ENCODE results near the gene OR51A4.
"Not testable (repeated sequence)": the region's sequence is repeated elsewhere in the genome, so short reads cannot be mapped to it uniquely, and the experiment has no call there.

OR51A4 gene, protein sequence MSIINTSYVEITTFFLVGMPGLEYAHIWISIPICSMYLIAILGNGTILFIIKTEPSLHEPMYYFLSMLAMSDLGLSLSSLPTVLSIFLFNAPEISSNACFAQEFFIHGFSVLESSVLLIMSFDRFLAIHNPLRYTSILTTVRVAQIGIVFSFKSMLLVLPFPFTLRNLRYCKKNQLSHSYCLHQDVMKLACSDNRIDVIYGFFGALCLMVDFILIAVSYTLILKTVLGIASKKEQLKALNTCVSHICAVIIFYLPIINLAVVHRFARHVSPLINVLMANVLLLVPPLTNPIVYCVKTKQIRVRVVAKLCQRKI

DNA sequence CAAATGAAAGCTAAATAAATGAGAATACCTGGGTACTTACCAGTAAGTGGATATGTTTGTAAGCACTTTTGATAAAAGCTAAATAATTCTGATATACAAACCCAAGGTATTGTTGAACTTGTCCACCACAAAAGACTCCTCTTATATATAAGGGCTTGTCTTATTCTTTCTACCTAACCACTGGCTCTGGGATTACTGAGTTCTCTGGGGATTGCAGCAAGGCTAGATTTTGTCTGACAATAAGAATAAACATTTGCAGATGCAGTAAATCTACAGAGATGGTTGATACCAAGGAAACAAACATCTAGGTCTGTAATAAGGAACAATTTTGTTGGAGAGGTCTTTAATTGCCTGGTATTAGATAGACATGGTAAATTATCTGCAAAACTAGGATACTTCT is at the start of gene OR51A4:
Gene OR51A4 (minus strand): TSS at position 101 of the 400 bp plus-strand sequence. CDS start 505 bp downstream, outside the sequence.
- no peak for DNase-seq

DNA sequence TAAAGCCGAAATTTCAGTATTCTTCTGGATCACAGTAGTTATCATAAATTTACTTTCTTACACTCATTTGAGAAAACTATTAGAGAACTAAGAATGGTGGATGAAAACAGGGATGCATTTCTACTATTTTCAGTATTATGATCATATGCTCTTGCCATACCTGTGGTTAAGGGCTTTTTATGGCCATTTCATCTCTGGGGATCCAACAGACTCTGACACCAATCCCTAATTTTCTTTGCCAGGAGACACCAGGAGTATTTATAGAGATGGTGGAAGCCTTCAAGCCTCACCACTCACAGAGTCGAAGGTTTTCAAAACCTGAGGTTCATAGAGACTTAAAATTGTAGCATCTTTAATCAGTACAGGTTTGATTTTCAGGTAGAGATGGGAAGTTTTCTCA is 47.1 kb upstream of the OR51A4 start, which contains the start of gene OR51L1:
Gene OR51L1 (plus strand): TSS at position 301 of the 400 bp plus-strand sequence. CDS start 4,132 bp downstream, outside the sequence.
- DNase-seq = no peak

DNA sequence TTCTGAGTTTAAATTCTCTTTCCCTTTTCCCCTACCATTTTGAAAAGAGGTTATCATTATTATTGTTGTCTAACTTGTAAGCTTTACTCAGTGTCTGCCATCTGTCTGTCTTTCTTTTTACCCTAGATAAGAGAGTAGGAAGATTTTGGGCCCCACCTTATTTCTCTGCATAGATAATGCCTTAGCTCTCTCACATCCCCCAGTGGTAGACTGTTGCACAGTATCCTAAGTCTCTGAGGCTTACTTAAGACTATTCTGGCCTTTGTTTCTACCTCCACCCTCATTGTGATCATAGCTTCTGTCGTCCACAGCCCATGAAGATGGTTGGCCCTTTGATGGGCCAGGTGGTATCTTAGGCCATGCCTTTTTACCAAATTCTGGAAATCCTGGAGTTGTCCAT is 43.7 kb upstream of the OR51A4 start:
- no peak for DNase-seq

DNA sequence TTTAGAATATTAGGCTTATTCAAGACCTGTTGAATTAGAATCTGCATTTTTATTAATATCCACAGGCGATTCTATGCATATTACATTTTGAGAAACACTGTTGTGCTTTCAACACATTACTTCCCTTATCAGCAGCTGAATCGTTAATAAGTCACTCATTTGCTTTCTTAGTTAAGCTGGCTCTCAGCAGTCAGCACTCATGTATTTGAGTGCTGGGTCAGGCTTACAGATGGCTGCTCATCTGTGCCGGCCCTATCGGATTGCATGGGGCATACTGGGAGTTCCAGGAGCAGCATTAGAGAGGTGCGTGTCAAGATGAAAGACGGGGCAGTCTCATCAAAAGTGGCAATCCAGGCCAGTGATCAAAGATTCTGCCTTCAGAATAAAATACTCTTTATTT is 36.4 kb upstream of the OR51A4 start:
- no peak for DNase-seq

DNA sequence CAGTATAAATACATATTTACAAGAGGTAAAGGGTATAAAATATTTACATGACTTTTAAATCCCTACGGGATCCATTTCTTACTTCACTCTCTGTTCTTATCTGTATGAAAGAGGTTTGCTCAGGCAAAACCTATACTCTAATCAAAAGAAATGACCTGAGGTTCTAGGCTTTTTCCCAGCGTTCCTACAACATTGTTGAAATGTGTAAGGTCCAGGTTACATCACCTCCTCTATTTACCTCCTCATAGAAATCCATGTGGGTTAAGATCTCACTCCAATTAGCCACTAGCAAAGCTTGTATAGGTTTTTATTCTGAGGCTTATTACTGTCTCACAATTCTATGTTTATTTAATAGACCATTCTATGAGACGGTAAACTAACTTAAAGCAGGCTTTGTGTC is 35.3 kb upstream of the OR51A4 start:
- DNase-seq = no peak

DNA sequence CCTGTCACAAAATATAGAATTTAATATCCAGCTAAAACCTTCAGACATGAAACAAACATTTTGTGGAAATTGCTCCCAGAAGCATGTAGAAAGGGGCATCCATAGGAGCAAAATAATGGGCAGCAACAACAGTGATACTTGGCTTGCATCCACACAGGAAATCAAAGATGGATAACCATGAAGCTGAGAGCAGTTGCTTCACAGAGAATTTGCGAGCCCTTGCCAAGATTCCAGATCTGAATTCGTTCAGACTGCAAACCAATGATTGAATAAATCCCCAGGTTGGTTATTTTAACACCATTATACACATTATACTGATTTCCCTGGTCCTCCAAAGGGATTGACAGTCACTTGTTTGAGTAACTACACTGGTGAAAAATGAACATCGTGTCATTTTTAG is 31.6 kb upstream of the OR51A4 start:
- no peak for DNase-seq

DNA sequence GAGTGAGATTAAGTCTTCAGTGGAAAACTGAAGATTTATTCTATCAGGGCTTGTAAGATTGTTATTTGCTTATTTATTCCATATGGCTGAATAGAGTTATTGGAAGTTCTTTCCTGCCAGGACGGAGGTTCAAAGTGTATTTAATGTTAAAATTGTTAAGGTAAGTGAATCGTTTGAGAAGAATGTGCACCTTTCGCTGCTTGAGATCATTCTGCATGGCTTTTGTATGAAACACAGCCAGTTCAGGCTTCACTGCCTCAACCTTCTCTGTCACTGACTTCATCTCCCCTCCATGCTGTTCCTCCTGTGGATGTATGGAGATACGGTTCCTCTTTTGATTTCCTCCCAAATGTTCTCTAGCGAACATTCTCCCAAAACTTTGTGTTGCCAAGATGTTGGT is 28.0 kb upstream of the OR51A4 start:
- DNase-seq = no peak

DNA sequence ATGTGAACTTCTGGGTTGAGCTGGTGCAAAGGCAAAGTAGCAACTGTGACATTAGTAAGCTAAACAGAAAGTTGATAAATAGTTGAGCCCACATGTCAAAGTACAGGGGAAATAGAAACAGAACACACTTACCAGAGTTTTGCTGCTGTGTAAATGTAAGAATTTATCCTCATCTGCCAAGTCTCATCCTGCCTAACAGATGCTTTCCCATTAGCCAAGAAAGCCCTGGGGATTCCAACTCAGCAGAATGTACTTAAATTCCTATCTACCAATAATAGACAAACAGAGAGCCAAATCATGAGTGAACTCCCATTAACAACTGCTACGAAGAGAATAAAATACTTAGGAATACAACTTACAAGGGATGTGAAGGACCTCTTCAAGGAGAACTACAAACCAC is 15.4 kb upstream of the OR51A4 start:
- DNase-seq = no peak

DNA sequence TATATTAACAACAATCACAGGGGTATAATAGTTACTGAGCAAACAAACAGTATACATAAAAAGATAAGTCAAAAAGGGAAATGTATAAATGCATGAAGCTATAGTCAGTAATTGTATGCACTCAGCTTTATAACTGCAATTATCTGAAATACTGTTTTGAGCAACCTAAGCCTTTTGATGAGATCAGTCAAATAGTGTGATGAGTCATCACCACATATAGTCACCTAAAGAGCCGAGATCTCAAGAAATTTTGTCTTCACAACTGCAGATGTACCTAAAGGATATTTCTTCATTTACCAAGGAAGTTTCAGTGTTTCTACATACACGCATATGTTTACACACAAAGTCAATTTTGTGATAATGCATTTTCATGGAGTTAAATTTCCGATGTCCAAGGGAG is 13.5 kb upstream of the OR51A4 start:
- no peak for DNase-seq

DNA sequence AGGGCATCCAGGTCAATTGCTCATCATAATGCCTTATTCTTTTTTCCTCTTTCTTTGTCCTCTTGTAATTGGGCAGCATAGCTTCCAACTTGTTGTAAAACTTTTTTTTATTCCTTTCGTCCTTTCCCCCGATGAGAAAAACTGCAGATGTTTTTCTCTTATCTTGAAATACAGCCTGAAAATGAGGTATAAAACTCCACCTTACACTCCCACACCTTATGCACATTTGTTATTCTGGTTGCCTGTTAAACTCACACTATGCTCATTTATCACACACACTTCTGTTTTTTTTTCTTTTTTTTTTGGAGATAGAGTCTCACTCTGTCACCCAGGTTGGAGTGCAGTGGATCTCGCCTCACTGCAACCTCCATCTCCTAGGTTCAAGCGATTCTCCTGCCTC is 10.0 kb upstream of the OR51A4 start:
- DNase-seq = no peak

DNA sequence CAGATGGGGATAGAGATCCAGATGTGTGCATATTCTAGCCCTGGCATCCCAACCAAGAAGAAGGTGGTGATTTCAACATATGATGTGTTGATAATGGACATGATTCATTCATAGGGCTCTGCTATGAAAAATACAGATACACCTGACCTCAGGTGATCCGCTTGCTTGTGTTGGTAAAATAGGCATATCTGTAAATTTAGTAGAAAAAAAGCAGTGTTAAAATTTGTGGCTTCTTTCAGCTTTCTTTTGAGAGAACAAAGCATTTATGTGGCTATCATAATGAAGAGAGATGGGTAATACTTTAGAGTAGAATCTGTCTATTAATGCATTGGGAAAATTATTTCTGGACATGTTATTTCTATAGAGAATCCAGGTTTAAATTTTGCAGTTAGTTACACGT is 8.2 kb upstream of the OR51A4 start, which contains the start of gene OR51A2:
Gene OR51A2 (minus strand): TSS at position 101 of the 400 bp plus-strand sequence. CDS start 0 bp downstream, at position 101.
- DNase-seq = not testable (repeated sequence)

DNA sequence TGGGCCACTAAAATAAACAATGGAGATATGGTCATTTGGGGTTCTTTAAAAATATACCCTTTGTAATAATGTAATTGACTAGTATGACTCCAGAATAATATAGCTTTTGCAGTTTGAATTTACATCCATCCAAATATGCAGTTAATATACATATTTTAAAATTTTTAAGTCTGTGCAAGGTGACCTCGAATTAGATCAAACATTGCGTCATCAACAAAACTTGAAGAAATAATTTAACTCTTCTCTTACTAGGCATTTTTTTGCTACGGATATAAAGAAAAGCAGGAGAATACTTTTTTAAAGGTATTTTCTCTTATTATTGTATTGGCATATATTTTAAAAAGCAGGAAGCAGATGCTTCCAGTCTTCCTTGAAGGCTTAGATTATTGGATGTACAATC is 10.7 kb downstream of the OR51A4 start:
- no peak for DNase-seq

DNA sequence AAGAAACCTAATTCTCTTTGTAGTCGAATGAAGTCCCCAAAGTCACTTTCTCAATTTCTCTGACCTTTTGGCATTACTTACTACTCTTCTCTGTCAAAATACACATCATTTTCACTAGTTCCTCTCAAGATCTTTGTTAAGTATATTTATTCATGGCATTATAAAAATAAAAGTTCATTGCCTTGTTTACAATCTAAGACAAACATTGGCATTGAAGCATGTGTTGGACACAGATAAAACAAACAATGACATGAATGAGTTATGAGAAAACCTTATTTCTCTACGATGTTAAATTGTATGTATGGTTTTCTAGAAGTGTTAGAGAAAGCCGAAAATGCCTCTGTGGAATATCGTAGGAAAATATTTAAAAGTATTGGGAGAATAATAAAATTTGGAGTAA is 14.7 kb downstream of the OR51A4 start:
- DNase-seq = no peak

DNA sequence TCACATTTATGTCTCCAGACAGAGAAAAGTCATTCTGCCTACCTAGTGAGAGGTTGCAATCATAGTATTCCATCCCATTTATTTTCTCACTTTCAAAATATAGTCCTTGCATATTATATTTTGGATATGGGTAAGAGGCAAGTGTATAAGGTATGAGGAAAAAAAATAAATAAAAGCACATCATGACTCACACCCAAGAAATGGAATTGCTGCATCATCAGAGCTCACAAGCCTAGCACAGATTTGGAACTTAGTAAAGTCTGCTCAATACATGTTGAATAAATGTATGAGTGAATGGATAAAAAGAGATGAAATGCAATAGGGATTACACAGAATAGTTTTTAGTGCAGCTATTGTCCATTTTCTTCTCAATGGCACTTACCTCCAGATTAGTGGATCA is 20.8 kb downstream of the OR51A4 start:
- no peak for DNase-seq

DNA sequence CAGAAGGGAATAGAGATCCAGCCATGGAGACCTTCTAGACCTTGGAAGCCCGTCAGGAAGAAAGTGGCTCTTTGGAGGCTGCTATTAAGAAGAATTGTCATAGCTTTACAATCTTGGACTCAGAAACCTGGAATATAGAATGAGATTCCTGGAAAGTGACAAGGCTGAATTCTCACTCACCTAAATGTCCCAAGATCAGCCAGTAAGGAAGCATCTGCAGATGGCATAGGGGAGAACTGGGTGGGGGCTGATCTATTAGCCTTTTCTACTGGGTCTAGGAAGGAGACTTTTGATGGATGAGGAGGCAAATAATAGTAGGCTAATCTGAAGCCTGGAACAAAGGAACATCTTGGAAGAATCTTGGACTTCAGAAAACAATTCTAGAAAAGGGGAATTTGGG is 23.2 kb downstream of the OR51A4 start, which contains the start of gene OR51G1:
Gene OR51G1 (minus strand): TSS at position 101 of the 400 bp plus-strand sequence. CDS start 0 bp downstream, at position 101.
- DNase-seq = no peak

DNA sequence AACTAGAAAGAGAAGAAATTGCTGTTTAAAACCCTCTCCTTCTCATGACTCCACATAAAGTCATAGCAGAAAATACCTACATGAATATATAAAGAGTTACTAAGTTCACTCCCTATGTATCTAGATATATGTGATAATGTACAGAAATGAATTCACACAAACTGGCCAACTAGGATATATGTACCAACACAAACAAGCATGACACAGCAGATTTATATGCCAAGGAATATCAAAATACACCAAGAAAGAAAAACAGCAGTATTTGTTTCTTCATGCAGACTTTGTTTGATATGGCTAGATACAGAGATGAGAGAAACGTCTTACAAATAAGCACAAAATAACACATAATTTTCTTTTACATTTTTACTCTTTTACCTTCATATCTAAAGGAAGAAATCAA is 25.1 kb downstream of the OR51A4 start:
- no peak for DNase-seq

DNA sequence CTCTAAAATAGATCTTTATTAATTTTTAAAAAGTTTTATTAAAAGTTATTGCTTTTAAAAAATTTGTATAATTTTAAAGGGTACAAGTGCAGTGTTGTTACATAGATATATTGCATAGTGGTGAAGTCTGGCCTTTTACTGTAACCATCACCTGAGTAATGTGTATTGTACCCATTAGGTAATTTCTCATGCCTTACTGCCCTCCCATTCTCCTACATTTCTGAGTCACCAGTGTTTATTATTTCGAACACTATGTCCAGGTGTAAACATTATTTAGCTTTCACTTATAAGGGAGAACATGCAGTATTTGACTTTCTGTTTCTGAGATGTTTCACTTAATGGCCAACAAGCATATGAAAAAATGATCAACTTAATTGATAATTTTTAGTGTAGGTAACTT is 25.6 kb downstream of the OR51A4 start:
- DNase-seq = no peak

DNA sequence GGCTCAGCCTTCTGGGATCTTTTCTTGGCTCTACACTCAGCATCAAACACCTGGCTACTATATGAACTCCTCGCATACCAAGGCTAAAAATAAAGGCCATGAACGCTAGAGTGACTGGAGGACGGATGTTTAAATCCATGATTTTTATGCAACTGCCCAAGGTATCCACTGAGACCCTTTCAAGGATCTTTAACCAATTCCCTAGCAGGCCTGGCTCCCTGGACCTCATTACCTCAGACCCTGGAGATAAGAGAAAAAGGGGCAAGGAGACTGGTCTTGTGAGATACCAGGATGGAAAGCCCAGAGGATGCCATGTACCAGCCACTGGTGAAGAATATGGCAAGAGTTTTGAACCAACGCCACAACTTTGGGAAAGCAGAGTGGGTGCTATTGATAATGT is 28.2 kb downstream of the OR51A4 start, which contains the start of gene OR51G2:
Gene OR51G2 (minus strand): TSS at position 101 of the 400 bp plus-strand sequence. CDS start 3,687 bp downstream, outside the sequence.
- no peak for DNase-seq

DNA sequence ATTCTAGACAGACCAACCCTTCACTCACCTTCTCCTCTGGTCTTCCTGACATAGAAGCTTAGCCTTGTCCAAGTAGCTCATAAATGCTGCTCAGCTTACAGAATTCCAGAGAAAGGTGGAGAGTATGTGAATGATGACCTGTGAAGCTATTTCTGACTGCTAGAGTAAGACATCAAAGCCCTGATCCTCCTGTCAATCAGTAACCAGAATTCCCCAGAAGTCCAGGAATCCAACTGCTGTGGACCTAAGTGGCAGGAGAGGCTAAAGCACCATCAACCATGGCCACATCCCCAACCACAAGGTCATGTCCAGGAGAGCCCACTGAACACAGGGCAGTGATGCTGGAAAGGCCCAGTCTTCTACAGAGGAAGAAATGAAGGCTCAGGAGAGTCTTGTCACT is 30.8 kb downstream of the OR51A4 start:
- DNase-seq = no peak

DNA sequence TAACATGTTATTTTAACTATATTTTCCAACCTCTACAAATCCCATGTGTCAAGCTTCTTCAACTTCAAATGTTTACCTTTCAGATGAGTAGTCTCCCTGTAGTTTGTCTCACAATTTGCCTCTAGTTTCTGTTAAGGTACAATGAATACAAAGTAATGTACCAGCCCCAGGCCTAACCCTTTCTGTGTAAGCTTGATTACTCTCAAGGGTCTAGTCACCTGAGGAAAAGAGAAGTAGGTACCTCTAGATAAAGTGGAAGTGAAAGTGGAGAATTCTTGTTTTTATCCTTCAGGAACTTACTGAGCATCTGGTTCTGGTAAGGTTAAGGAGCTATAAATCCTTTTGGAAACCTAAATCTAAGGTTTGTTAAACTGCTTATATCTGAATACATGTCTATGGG is 43.9 kb downstream of the OR51A4 start, which contains the start of gene OR51A7:
Gene OR51A7 (plus strand): TSS at position 300 of the 400 bp plus-strand sequence. CDS start 3,587 bp downstream, outside the sequence.
- no peak for DNase-seq
